ENCODE data around the gene SMIM13.

SMIM13 gene

GRCh38 chr6:11064836-11065235 is 28.8 kb upstream of the SMIM13 start:
- Histone ChIP-seq H3K4me1 (ENCODE audit: insufficient read depth, low read length) (no peaks in the 10 kb centered on the region), H3K4me3 (ENCODE audit: low read depth in 1 of 2, low read length in 2 of 2) (no peak overlapping the region), H3K36me3 (ENCODE audit: insufficient read depth, low read length) (no peaks in the 10 kb centered on the region), H3K9me3 (ENCODE audit: low read length) (no peaks in the 10 kb centered on the region), H3K27me3 (ENCODE audit: control insufficient read depth in 1 of 2, insufficient read depth in 2 of 2, low read length in 2 of 2) (no peaks in the 10 kb centered on the region), H3K9ac (ENCODE audit: low read length) (no peak overlapping the region), H3K27ac (ENCODE audit: low read depth, low read length) (no peak overlapping the region)

- no peaks in the 10 kb centered on the region for H3K36me3 ChIP-seq (ENCODE audit: insufficient read depth, low read length)
- H3K27ac ChIP-seq (ENCODE audit: low read depth, low read length): no peak overlapping the region
- no peaks in the 10 kb centered on the region for H3K27me3 ChIP-seq (ENCODE audit: control insufficient read depth in 1 of 2, insufficient read depth in 2 of 2, low read length in 2 of 2)
- H3K4me1 ChIP-seq (ENCODE audit: insufficient read depth, low read length): no peaks in the 10 kb centered on the region
- no peak overlapping the region for H3K9ac ChIP-seq (ENCODE audit: low read length)
- no peak overlapping the region for H3K4me3 ChIP-seq (ENCODE audit: low read depth in 1 of 2, low read length in 2 of 2)
- H3K9me3 ChIP-seq (ENCODE audit: low read length): no peaks in the 10 kb centered on the region
Measured at GRCh38 chr6:11065436-11066202, 28.0 kb upstream of the SMIM13 start.

GRCh38 chr6:11066505-11067347 is 26.9 kb upstream of the SMIM13 start:
- no peaks in the 10 kb centered on the region for H3K9me3 ChIP-seq (ENCODE audit: low read length)
- H3K4me3 ChIP-seq (ENCODE audit: low read depth in 1 of 2, low read length in 2 of 2): no peak overlapping the region
- H3K36me3 ChIP-seq (ENCODE audit: insufficient read depth, low read length): no peaks in the 10 kb centered on the region
- no peak overlapping the region for H3K9ac ChIP-seq (ENCODE audit: low read length)
- H3K27me3 ChIP-seq (ENCODE audit: control insufficient read depth in 1 of 2, insufficient read depth in 2 of 2, low read length in 2 of 2): no peaks in the 10 kb centered on the region
- H3K4me1 ChIP-seq (ENCODE audit: insufficient read depth, low read length): no peaks in the 10 kb centered on the region
- no peak overlapping the region for H3K27ac ChIP-seq (ENCODE audit: low read depth, low read length)

GRCh38 chr6:11067348-11067747 is 26.3 kb upstream of the SMIM13 start:
- Histone ChIP-seq H3K4me3 (ENCODE audit: low read depth in 1 of 2, low read length in 2 of 2) (no peak overlapping the region), H3K36me3 (ENCODE audit: insufficient read depth, low read length) (no peaks in the 10 kb centered on the region), H3K4me1 (ENCODE audit: insufficient read depth, low read length) (no peaks in the 10 kb centered on the region), H3K9me3 (ENCODE audit: low read length) (no peaks in the 10 kb centered on the region), H3K27ac (ENCODE audit: low read depth, low read length) (no peak overlapping the region), H3K9ac (ENCODE audit: low read length) (no peak overlapping the region), H3K27me3 (ENCODE audit: control insufficient read depth in 1 of 2, insufficient read depth in 2 of 2, low read length in 2 of 2) (no peaks in the 10 kb centered on the region)

- Histone ChIP-seq H3K27me3 (ENCODE audit: control insufficient read depth in 1 of 2, insufficient read depth in 2 of 2, low read length in 2 of 2) (no peaks in the 10 kb centered on the region), H3K27ac (ENCODE audit: low read depth, low read length) (no peak overlapping the region), H3K9ac (ENCODE audit: low read length) (no peak overlapping the region), H3K9me3 (ENCODE audit: low read length) (no peaks in the 10 kb centered on the region), H3K4me1 (ENCODE audit: insufficient read depth, low read length) (no peaks in the 10 kb centered on the region), H3K36me3 (ENCODE audit: insufficient read depth, low read length) (no peaks in the 10 kb centered on the region), H3K4me3 (ENCODE audit: low read depth in 1 of 2, low read length in 2 of 2) (no peak overlapping the region)
Measured at GRCh38 chr6:11069760-11070159, 23.9 kb upstream of the SMIM13 start.

GRCh38 chr6:11072101-11072500 is 21.5 kb upstream of the SMIM13 start:
- H3K4me3 ChIP-seq (ENCODE audit: low read depth in 1 of 2, low read length in 2 of 2): no peak overlapping the region
- H3K9me3 ChIP-seq (ENCODE audit: low read length): no peaks in the 10 kb centered on the region
- H3K9ac ChIP-seq (ENCODE audit: low read length): no peak overlapping the region
- H3K27me3 ChIP-seq (ENCODE audit: control insufficient read depth in 1 of 2, insufficient read depth in 2 of 2, low read length in 2 of 2): no peaks in the 10 kb centered on the region
- H3K27ac ChIP-seq (ENCODE audit: low read depth, low read length): no peak overlapping the region
- no peaks in the 10 kb centered on the region for H3K4me1 ChIP-seq (ENCODE audit: insufficient read depth, low read length)
- H3K36me3 ChIP-seq (ENCODE audit: insufficient read depth, low read length): no peaks in the 10 kb centered on the region

- Histone ChIP-seq H3K4me1 (ENCODE audit: insufficient read depth, low read length) (no peaks in the 10 kb centered on the region), H3K4me3 (ENCODE audit: low read depth in 1 of 2, low read length in 2 of 2) (no peak overlapping the region), H3K36me3 (ENCODE audit: insufficient read depth, low read length) (no peaks in the 10 kb centered on the region), H3K27ac (ENCODE audit: low read depth, low read length) (no peak overlapping the region), H3K9me3 (ENCODE audit: low read length) (no peaks in the 10 kb centered on the region), H3K9ac (ENCODE audit: low read length) (no peak overlapping the region), H3K27me3 (ENCODE audit: control insufficient read depth in 1 of 2, insufficient read depth in 2 of 2, low read length in 2 of 2) (no peaks in the 10 kb centered on the region)
Measured at GRCh38 chr6:11076540-11076939, 17.1 kb upstream of the SMIM13 start.

- H3K9ac ChIP-seq (ENCODE audit: low read length): no peak overlapping the region
- no peak overlapping the region for H3K4me3 ChIP-seq (ENCODE audit: low read depth in 1 of 2, low read length in 2 of 2)
- no peaks in the 10 kb centered on the region for H3K9me3 ChIP-seq (ENCODE audit: low read length)
- no peaks in the 10 kb centered on the region for H3K4me1 ChIP-seq (ENCODE audit: insufficient read depth, low read length)
- H3K27ac ChIP-seq (ENCODE audit: low read depth, low read length): no peak overlapping the region
- H3K27me3 ChIP-seq (ENCODE audit: control insufficient read depth in 1 of 2, insufficient read depth in 2 of 2, low read length in 2 of 2): no peaks in the 10 kb centered on the region
- H3K36me3 ChIP-seq (ENCODE audit: insufficient read depth, low read length): no peaks in the 10 kb centered on the region
Measured at GRCh38 chr6:11078266-11078665, 15.4 kb upstream of the SMIM13 start.

GRCh38 chr6:11080296-11080695 is 13.3 kb upstream of the SMIM13 start:
- Histone ChIP-seq H3K4me3 (ENCODE audit: low read depth in 1 of 2, low read length in 2 of 2) (no peak overlapping the region), H3K27me3 (ENCODE audit: control insufficient read depth in 1 of 2, insufficient read depth in 2 of 2, low read length in 2 of 2) (no peaks in the 10 kb centered on the region), H3K9me3 (ENCODE audit: low read length) (no peaks in the 10 kb centered on the region)

GRCh38 chr6:11083491-11083890 is 10.1 kb upstream of the SMIM13 start:
- Histone ChIP-seq H3K27ac (ENCODE audit: low read depth, low read length) (no peak overlapping the region), H3K4me1 (ENCODE audit: insufficient read depth, low read length) (no peaks in the 10 kb centered on the region), H3K27me3 (ENCODE audit: control insufficient read depth in 1 of 2, insufficient read depth in 2 of 2, low read length in 2 of 2) (no peaks in the 10 kb centered on the region), H3K36me3 (ENCODE audit: insufficient read depth, low read length) (no peaks in the 10 kb centered on the region), H3K4me3 (ENCODE audit: low read depth in 1 of 2, low read length in 2 of 2) (no peak overlapping the region), H3K9ac (ENCODE audit: low read length) (no peak overlapping the region), H3K9me3 (ENCODE audit: low read length) (no peaks in the 10 kb centered on the region)

More at GRCh38 chr6:11080296-11080695, 13.3 kb upstream of the SMIM13 start:
- Histone ChIP-seq H3K36me3 (ENCODE audit: insufficient read depth, low read length) (no peaks in the 10 kb centered on the region), H3K4me1 (ENCODE audit: insufficient read depth, low read length) (no peaks in the 10 kb centered on the region), H3K27ac (ENCODE audit: low read depth, low read length) (no peak overlapping the region), H3K9ac (ENCODE audit: low read length) (no peak overlapping the region)

GRCh38 chr6:11083956-11084355 is 9.7 kb upstream of the SMIM13 start:
- H3K27ac ChIP-seq (ENCODE audit: low read depth, low read length): no peak overlapping the region
- no peak overlapping the region for H3K4me3 ChIP-seq (ENCODE audit: low read depth in 1 of 2, low read length in 2 of 2)
- H3K9me3 ChIP-seq (ENCODE audit: low read length): no peaks in the 10 kb centered on the region
- no peaks in the 10 kb centered on the region for H3K27me3 ChIP-seq (ENCODE audit: control insufficient read depth in 1 of 2, insufficient read depth in 2 of 2, low read length in 2 of 2)
- H3K4me1 ChIP-seq (ENCODE audit: insufficient read depth, low read length): no peaks in the 10 kb centered on the region
- no peaks in the 10 kb centered on the region for H3K36me3 ChIP-seq (ENCODE audit: insufficient read depth, low read length)
- no peak overlapping the region for H3K9ac ChIP-seq (ENCODE audit: low read length)
